ENCODE data around the gene PSG11.
"Not testable (repeated sequence)": the region's sequence is repeated elsewhere in the genome, so short reads cannot be mapped to it uniquely, and the experiment has no call there.

PSG11 gene

GRCh38 chr19:42988206-42988605 lies 38.1 kb downstream of the PSG11 start:
- DNase-seq = not testable (repeated sequence)

DNA sequence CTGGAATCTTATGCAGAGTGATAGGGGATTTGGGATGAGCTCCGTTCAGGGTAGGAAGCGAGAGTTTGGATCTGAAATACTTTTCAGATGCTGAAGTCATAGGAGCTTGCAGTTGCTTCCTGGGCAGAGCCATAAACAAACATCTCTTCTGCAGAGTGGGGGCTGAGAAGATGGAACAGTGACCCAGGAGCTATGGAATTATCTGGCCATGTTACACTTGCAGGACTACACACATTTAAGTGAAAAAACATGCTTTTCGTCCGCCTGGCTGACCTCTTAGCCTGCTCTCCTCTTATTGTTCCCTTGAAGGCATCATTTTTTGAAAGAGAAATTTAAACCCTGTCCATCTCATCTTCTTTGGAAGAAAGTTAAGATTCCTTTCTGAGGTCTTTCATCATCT lies 40.7 kb downstream of the PSG11 start:
- DNase-seq = no peak

GRCh38 chr19:42982111-42982510 lies 44.2 kb downstream of the PSG11 start:
- not testable (repeated sequence) for DNase-seq

DNA sequence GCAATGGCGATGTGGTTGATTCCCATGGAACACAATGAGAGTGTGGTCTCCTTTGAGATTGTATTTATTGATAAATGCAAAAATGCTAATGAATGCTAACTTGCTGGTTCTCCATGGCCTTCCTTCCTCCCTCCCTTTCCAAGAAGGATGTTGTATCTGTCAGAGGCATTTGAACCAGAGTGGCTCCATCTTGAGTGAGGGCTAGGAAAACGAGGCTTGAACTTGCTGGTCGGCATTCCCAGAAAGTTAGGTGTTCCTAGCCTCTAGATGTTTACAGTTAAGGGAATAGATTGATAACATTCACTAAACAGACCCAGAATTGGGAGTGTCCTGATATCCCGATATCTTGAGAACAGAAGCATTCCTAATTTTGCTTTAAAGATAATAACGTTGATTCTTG lies 54.8 kb downstream of the PSG11 start:
- DNase-seq = not testable (repeated sequence)

DNA sequence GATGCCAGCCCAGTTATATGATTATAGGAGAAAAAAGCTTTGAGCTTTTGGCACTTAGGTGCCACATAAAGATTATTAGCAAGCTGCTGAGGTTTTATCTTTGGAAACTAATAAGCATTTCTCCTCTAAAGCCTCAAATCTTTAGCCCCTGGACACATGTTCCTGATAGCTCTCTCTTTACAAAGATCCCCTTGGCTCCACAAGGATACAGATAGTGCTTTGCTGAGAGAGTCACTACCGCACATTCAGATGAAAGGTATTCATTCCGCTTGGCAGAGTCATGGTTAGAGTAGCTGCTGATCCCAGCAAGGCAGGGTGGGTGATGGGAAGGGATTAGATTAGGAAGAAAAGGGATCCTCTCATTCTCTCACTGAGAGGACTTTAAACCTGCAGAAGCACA lies 61.1 kb downstream of the PSG11 start:
- DNase-seq = no peak

- DNase-seq = no peak
Observed at GRCh38 chr19:42961119-42961518, 65.2 kb downstream of the PSG11 start.
